Stomach smooth muscle (tissue), 2 donors: Measurements from ENCODE around the gene MTHFD2L.

Source experiments
- H3K27ac ChIP-seq: one replicate; pipeline ENCODE4 v1.7.0; 2013; ENCODE audit warnings: mild to moderate bottlenecking, low read length, inconsistent platforms
- H3K27me3 ChIP-seq, 2 donors: one replicate each; pipeline ENCODE4 v1.7.0; 2013; ENCODE audit warnings: low read length in 2 of 2; ENCODE audit not compliant: insufficient read depth in 2 of 2, control insufficient read depth in 1 of 2
- H3K36me3 ChIP-seq, 2 donors: one replicate each; pipeline ENCODE4 v1.7.0; 2013; ENCODE audit warnings: low read length in 2 of 2; ENCODE audit not compliant: control insufficient read depth in 2 of 2, insufficient read depth in 2 of 2
- H3K4me1 ChIP-seq: one replicate; pipeline ENCODE4 v1.7.0; 2013; ENCODE audit warnings: low read length; ENCODE audit not compliant: control insufficient read depth, insufficient read depth
- H3K4me3 ChIP-seq, 2 donors: one replicate each; pipeline ENCODE4 v1.7.0; 2013; ENCODE audit warnings: low read length in 2 of 2
- H3K9ac ChIP-seq, 2 donors: one replicate each; pipeline ENCODE4 v1.7.0; 2013; ENCODE audit warnings: low read length in 2 of 2, mild to moderate bottlenecking in 1 of 2
- H3K9me3 ChIP-seq, 2 donors: one replicate each; pipeline ENCODE4 v1.7.0; 2013; ENCODE audit warnings: low read length in 2 of 2; ENCODE audit not compliant: control insufficient read depth in 2 of 2
- donor health status: healthy.
- donor health status: Pancreatic carcinoma.

MTHFD2L gene

GRCh38 chr4:74279716-74280115 is 121.8 kb downstream of the MTHFD2L start:
- Histone ChIP-seq H3K9ac (no peak overlapping the region), H3K27ac (no peak overlapping the region), H3K27me3 (no peaks in the 10 kb centered on the region), H3K4me1 (no peaks in the 10 kb centered on the region), H3K36me3 (no peaks in the 10 kb centered on the region), H3K9me3 (no peaks in the 10 kb centered on the region), H3K4me3 (no peak overlapping the region)

- no peak overlapping the region for H3K4me3 ChIP-seq
- no peaks in the 10 kb centered on the region for H3K9me3 ChIP-seq
- H3K27me3 ChIP-seq: no peaks in the 10 kb centered on the region
- H3K4me1 ChIP-seq: no peaks in the 10 kb centered on the region
- no peak overlapping the region for H3K9ac ChIP-seq
- H3K27ac ChIP-seq: no peak overlapping the region
- no peaks in the 10 kb centered on the region for H3K36me3 ChIP-seq
Observed at GRCh38 chr4:74282926-74283325, 125.0 kb downstream of the MTHFD2L start.

- Histone ChIP-seq H3K4me3 (no peak overlapping the region), H3K9me3 (no peaks in the 10 kb centered on the region), H3K36me3 (no peaks in the 10 kb centered on the region), H3K9ac (no peak overlapping the region), H3K27me3 (no peaks in the 10 kb centered on the region), H3K27ac (no peak overlapping the region), H3K4me1 (no peaks in the 10 kb centered on the region)
Observed at GRCh38 chr4:74283614-74284013, 125.7 kb downstream of the MTHFD2L start.

- no peaks in the 10 kb centered on the region for H3K4me1 ChIP-seq
- H3K27me3 ChIP-seq: no peaks in the 10 kb centered on the region
- no peak overlapping the region for H3K9ac ChIP-seq
- H3K36me3 ChIP-seq: no peaks in the 10 kb centered on the region
- no peak overlapping the region for H3K4me3 ChIP-seq
- H3K27ac ChIP-seq: no peak overlapping the region
- H3K9me3 ChIP-seq: no peaks in the 10 kb centered on the region
Observed at GRCh38 chr4:74284053-74284452, 126.1 kb downstream of the MTHFD2L start.

- Histone ChIP-seq H3K27ac (no peak overlapping the region), H3K9ac (no peak overlapping the region), H3K4me3 (no peak overlapping the region), H3K9me3 (no peaks in the 10 kb centered on the region), H3K4me1 (no peaks in the 10 kb centered on the region), H3K36me3 (no peaks in the 10 kb centered on the region), H3K27me3 (no peaks in the 10 kb centered on the region)
Observed at GRCh38 chr4:74287164-74287563, 129.2 kb downstream of the MTHFD2L start.

GRCh38 chr4:74287791-74288190 is 129.9 kb downstream of the MTHFD2L start:
- no peaks in the 10 kb centered on the region for H3K9me3 ChIP-seq
- H3K4me1 ChIP-seq: no peaks in the 10 kb centered on the region
- no peaks in the 10 kb centered on the region for H3K27me3 ChIP-seq
- H3K36me3 ChIP-seq: no peaks in the 10 kb centered on the region
- H3K4me3 ChIP-seq: no peak overlapping the region
- H3K27ac ChIP-seq: no peak overlapping the region
- H3K9ac ChIP-seq: no peak overlapping the region

GRCh38 chr4:74291471-74291870 is 133.6 kb downstream of the MTHFD2L start:
- Histone ChIP-seq H3K4me1 (no peaks in the 10 kb centered on the region), H3K4me3 (no peak overlapping the region), H3K36me3 (no peaks in the 10 kb centered on the region), H3K9me3 (no peaks in the 10 kb centered on the region), H3K27me3 (no peaks in the 10 kb centered on the region), H3K9ac (no peak overlapping the region), H3K27ac (no peak overlapping the region)

GRCh38 chr4:74292111-74292870 is 134.4 kb downstream of the MTHFD2L start:
- no peaks in the 10 kb centered on the region for H3K36me3 ChIP-seq
- no peak overlapping the region for H3K27ac ChIP-seq
- no peaks in the 10 kb centered on the region for H3K9me3 ChIP-seq
- H3K9ac ChIP-seq: no peak overlapping the region
- no peaks in the 10 kb centered on the region for H3K27me3 ChIP-seq
- H3K4me1 ChIP-seq: no peaks in the 10 kb centered on the region
- H3K4me3 ChIP-seq: no peak overlapping the region

- Histone ChIP-seq H3K27ac (no peak overlapping the region), H3K4me3 (no peak overlapping the region), H3K9ac (no peak overlapping the region), H3K4me1 (no peaks in the 10 kb centered on the region), H3K36me3 (no peaks in the 10 kb centered on the region), H3K27me3 (no peaks in the 10 kb centered on the region), H3K9me3 (no peaks in the 10 kb centered on the region)
Observed at GRCh38 chr4:74293558-74293957, 135.6 kb downstream of the MTHFD2L start.

- H3K4me1 ChIP-seq: no peaks in the 10 kb centered on the region
- no peaks in the 10 kb centered on the region for H3K9me3 ChIP-seq
Observed at GRCh38 chr4:74294681-74295080, 136.8 kb downstream of the MTHFD2L start.

GRCh38 chr4:74297539-74297938 is 139.6 kb downstream of the MTHFD2L start:
- no peaks in the 10 kb centered on the region for H3K36me3 ChIP-seq
- H3K9me3 ChIP-seq: no peaks in the 10 kb centered on the region
- H3K27ac ChIP-seq: no peak overlapping the region
- H3K27me3 ChIP-seq: no peaks in the 10 kb centered on the region
- no peaks in the 10 kb centered on the region for H3K4me1 ChIP-seq
- H3K9ac ChIP-seq: no peak overlapping the region
- no peak overlapping the region for H3K4me3 ChIP-seq

More at GRCh38 chr4:74294681-74295080, 136.8 kb downstream of the MTHFD2L start:
- H3K4me3 ChIP-seq: no peak overlapping the region
- no peaks in the 10 kb centered on the region for H3K36me3 ChIP-seq
- H3K27me3 ChIP-seq: no peaks in the 10 kb centered on the region
- H3K9ac ChIP-seq: no peak overlapping the region
- no peak overlapping the region for H3K27ac ChIP-seq
